GM21367 (cell line): ENCODE results near the gene MRPL2.

ENCODE experiments used
- ATAC-seq: cut with Tn5 transposase; IDR thresholded peaks from one replicate; pipeline ENCODE4 v1.9.1; 2021; ENCODE audit not compliant: unreplicated experiment

Gene MRPL2

DNA sequence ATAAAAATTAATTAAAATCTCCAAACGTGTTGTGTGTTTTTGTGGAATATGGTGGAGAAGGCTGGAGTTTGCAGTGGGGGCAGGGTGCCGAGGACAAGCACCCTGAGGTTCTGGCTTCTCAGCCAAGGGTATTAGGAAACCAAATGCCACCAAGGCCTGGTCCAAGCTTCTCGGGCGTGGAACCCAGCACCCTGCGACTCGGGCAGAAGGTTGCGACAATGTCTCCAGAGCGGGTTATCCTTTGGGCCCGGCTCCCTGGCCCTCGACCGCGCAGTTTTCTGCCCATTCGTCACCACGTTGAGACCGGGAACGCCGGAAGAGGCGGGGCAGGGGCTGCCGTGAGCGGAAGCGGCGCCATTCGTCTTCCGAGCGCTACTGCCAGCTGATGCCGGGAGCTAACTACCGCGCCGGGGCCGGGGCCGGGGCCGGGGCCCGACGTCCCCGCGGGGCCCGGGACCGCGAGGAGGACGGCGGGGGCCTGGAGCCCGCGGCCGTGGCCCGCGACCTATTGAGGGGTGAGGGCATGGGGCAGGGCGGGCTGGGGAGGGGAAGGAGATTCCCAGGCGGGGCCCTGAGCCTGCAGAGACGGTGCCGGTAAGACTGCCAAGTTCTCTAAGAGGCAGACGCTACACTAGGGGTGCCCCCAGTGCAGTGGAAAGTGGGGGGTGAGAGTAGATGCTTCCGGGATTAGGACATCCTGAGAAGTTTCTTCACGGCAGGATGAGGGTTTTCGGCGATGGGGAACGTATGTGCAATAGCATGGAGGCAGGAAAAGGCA, 37.8 kb downstream of the MRPL2 start, which contains the start of gene RRP36:
RRP36 (plus strand) TSS at position 354 of the 778 bp plus-strand sequence; CDS start at position 386, 32 bp downstream.
- ATAC-seq: peak; percentile 86

DNA sequence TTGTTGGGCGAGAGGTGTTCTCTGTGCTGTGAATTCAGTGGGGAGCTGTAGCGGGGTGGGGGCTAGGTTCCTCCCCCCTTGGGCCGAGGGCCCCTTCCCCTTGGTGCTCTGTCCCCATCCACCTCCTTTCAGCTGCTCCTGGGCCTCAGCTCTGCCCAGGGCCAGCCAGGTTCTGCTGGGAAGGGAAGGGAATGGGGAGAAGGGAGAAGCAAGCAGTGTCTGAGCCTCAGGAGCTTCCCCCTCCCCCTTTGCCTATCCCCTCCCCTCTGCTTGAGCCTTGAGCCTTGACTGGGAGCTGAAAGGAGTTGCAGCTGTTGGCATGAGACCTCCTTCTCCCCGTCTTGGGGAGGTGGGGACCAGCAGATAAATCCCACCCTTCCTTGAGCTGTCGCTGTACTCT, 38.4 kb downstream of the MRPL2 start:
- ATAC-seq: no peak

DNA sequence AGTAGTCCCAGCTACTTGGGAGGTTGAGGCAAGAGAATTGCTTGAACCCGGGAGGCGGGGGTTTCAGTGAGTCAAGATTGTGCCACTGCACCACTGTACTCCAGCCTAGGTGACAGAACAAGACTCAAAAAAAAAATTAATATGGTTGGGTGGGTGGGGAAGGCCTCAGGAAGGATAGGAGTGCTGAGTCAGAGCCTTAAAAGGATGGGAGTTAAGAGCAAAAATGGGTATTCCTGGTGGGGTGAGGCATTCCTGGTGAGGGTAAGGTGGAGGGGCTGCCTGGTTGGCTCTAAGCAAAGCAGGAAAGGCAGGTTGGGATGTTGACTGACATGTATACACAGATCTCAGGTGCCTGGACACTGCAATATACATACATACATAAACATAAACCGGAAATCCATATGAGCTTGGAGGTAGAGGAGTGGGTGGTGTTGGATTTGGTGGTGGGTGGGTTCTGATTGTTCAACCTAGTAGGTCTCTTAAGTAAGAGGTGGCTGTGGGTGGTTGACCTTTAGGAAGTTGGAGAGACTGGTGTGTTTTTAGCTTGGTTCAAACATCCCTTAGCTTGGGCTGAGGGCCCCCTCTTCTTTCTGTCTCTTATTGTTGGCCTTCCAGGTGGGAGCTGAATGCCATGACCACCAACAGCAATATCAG, 39.1 kb downstream of the MRPL2 start:
- ATAC-seq: no peak

DNA sequence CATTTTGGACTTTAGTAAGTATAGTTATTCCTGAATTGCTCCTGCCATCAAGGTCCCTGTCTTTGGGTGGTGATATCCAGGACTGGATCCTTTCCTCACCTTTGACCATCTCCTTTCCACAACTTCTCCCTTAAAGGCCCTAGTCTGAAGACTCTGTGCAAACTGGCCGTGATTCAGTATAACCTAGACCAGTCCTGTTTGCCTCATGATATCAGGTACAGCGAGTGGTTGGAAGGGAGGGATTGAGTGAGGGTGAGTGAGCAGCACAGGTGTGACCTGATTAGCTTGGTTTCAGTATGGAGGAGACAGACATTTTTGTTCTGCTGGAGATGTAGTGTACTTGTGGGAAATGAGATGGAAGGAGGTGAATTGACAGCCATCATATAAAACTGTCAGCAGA, 40.1 kb downstream of the MRPL2 start:
- no peak for ATAC-seq

DNA sequence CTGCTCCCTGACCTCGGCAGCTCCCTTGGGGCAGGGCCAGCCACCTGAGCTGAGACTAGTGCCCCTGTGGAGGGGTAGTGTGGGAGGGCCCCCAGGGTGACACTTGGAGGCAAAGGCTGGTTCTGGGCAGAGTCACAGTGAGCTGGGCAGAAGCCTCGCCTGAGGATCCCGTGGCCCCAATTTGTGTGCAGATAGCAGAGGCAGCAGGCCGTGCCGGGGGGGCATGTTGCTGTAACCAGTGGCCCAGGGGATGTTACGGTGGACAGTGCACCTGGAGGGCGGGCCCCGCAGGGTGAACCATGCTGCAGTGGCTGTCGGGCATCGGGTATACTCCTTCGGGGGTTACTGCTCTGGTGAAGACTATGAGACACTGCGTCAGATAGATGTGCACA, 42.3 kb downstream of the MRPL2 start:
- no peak for ATAC-seq

DNA sequence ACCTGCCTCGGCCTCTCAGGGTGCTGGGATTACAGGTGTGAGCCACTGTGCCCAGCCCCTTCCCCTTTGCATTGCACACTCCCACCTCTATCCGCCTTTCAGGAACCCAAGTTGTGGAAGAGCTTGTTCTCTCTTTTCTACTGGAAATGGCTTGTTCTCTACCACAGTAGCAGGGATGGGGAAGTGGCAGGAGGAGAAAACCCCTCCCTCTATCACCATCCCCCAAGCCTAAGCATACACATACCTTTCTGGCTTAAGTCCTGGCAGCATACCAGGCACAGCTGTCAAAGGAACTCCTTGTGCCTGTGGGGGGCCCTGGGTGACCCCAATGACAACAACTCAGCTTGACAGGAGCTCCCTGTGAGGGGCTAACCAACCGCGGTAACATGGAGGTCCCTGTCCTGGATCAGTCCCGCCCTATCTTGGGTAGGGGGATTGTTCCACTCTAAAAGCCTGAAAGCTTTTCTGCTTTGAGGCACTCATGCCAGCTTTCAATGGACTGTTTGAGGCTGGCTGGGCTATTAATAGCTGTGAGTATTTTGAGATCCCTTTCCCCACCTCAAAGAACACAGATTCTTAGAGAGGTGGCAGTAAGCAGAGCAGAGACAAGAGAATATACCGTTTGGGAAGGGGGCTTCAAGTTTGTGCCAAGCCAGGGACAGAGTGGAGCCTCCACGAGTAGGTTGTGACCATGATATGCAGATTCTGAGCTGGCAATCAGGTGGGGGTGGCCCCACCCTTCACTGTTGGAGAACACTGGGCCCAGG, 42.9 kb downstream of the MRPL2 start:
- ATAC-seq: no peak

DNA sequence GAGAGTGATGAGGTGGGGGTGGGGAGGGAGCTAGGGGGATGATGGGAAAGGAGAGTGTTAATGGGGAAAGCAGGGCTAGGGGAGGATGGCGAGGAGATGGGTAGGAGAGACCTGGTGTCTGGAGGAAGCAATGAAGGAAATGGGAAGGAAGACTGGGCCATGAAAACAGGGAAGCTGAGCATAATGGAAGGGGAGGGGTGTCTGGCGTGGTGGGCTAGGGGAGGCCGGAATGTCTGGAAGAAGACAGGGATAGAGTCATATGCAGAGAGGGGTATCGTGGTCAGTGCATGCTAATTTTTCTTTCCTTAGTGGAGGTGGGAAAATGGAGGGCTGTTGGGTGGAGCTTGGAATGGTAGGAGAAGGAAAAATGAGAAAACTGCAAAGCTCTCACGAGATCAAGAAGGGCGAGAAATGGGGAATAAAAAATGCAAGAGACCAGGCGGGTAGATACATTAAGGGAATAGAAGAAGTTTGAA, 44.8 kb downstream of the MRPL2 start:
- no peak for ATAC-seq

DNA sequence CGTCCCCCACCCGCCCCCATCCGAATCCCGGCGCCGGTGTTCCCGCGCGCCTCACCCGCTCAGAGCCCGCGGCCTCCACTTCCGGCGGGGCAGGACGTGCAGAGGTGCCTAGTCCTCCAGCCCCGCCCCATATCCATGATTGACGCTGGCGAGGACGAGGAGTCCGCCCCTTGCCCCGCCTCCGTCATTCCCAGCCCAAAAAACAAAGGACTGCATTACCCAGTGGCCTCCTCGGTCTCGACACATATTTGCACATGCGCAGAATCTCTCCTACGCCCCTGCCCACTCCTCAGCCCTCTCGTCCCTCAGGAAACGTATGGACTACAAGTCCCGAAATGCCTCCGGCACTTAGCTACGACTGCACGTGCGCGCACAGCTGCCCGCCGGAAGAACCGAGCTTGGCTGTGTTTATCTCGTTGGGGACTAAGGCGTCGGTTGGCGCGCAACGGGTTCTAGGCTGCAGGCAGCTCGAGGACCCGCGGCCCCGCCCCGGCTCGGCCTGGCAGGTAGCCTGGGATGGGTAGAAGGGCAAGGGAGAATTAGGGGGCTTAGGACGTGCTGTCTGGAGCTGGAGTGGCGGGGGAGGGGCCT, 45.3 kb downstream of the MRPL2 start, which contains the start of the genes KLHDC3 and MEA1:
KLHDC3 (plus strand) TSS at position 407 of the 591 bp plus-strand sequence. CDS start 2,944 bp downstream, outside the sequence.
MEA1 (minus strand) TSS at position 104 of the 591 bp plus-strand sequence. CDS start 133 bp downstream, outside the sequence.
- peak; percentile 76 for ATAC-seq

DNA sequence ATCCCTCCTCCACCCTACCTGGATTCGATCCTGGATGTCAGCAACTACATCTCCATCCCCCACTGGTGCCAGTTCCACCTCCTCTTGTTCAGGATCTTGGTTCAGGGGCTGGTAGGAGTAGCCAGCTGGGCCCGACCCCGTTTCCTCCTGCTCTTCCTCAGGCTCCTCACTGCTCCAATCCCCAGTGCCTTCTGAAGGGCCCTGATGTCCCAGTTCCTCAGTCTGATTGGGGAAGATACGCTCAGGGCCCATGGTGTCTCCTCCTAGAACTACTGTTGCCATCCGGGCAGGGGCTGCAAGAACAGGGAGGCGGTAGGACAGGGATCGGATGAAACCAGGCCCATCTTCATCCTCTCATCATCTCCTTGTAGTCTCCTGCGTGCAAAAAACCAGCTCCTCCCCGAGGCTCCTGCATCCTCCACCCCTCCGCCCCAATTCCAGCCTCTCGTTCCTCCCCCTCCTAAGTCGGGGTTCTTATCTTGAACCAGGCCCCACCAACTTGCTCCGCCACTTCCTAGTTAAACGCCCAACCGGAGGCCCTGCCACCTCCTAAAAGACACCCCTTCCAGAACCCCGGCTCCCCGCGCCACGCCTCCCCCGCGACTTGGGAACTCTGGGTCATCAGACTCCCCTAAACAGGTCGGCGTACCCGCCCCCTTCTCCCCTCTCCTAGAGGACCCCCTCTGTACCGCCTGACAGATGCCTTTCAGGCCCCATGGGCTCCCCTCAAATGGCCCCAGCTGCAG, 46.0 kb downstream of the MRPL2 start:
- ATAC-seq: no peak

DNA sequence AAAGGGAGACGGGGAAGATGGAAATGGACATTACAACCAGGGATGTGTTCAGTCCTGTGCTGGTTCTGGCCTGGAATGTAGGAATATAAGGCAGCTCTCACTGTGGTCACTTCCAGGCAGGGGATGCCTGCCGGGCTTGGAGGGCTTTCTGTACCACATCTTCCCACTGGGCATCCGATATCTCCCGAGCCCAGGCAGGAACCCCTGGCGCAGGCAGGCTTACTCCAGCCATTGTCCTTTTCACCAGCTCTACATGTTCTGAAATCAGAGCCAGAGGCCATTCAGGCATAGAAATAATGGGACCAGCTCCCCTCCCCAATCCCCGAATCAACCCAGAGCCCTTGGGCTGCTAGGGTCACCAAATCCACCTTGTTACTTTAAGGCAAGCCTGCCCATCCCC, 46.9 kb downstream of the MRPL2 start:
- no peak for ATAC-seq

DNA sequence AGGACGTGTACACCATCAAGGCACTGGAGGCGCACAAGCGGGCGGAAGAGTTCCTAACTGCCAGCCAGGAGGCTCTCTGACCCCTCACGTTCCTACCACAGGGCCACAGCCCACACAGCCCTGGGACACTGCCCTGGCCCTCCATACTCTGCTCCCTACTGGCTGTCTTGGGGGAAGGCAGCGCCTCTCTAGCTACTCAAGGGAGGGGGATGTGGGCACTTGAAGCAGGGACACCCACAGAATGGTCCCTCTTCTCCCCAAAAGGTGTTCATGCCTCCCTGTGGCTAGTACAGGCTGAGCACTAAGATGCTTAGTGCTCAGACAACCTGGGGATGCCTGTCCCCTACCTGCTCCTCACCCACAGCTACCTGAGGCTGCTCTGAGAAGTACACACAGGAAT, 48.0 kb downstream of the MRPL2 start:
- no peak for ATAC-seq

DNA sequence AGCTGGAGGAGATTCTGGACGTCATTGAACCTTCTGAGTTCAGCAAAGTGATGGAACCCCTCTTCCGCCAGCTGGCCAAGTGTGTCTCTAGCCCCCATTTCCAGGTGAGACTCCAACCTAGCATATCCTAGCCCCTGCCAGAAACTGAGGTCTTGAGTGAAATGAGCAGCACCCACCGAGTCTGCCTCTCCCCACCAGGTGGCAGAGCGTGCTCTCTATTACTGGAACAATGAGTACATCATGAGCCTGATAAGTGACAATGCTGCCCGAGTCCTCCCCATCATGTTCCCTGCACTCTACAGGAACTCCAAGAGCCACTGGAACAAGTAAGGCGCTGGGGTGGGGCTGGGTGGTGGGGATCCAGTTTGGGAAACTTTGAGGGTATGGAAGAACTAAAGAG, 50.1 kb downstream of the MRPL2 start:
- no peak for ATAC-seq

DNA sequence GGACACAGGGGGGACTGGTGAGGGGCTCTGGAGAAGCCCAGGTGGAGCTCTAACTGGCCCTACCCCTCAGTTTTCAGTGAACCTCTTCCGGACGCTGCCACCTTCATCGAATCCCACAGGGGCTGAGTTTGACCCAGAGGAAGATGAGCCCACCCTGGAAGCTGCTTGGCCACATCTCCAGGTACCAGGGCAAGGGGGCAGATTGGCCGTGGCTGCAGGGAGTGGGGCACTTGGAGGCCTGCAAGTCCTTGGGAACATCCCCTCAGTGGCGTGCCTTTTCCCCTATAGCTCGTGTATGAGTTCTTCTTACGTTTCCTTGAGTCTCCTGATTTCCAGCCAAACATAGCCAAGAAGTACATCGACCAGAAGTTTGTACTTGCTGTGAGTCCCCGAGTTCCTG, 52.1 kb downstream of the MRPL2 start:
- no peak for ATAC-seq

DNA sequence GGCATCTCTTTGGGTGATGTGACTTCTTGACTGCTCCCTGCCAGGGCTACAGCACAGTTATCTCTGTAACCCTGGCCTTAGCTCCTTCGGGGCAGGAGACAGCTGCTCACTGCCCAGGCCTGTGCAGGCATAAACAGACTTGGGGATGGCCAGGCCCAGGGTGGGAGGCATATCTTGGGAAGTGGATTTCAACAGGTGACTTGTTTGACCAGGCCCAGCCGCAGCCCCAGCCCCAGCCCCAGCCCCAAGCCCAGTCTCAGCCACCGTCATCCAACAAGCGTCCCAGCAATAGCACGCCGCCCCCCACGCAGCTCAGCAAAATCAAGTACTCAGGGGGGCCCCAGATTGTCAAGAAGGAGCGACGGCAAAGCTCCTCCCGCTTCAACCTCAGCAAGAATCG, 53.0 kb downstream of the MRPL2 start:
- no peak for ATAC-seq

DNA sequence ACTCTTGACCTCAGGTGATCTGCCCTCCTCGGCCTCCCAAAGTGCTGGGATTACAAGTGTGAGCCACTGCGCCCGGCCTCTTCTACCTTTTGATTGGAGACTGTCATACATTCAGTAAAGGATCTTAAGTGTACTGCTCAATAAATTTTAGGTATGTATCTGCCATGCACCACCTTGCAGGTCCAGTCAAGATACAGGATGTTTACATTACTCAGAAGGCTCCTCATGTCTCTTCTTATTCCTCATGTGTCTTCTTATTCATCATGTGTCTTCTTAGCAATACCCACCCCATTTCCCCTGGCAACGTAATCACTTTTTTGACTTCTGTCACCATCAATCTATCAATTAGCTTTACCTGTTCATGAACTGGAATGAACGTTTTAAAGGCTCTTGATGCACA, 53.4 kb downstream of the MRPL2 start:
- ATAC-seq: no peak
